ENCODE measurements around the gene EPHA4.

The EPHA4 gene

GRCh38 chr2:221405521-221405920 lies 166.6 kb downstream of the EPHA4 start:
- DNase-seq (ENCODE audit: low read depth in 1 of 2, low spot score in 1 of 2): no peak

- DNase-seq (ENCODE audit: low read depth in 1 of 2, low spot score in 1 of 2): no peak
Observed at GRCh38 chr2:221402072-221402471, 170.0 kb downstream of the EPHA4 start.

- no peak for DNase-seq (ENCODE audit: low read depth in 1 of 2, low spot score in 1 of 2)
Observed at GRCh38 chr2:221400411-221400810, 171.7 kb downstream of the EPHA4 start.

- no peak for DNase-seq (ENCODE audit: low read depth in 1 of 2, low spot score in 1 of 2)
Observed at GRCh38 chr2:221399183-221399582, 172.9 kb downstream of the EPHA4 start.

- DNase-seq (ENCODE audit: low read depth in 1 of 2, low spot score in 1 of 2): no peak
Observed at GRCh38 chr2:221397187-221397586, 174.9 kb downstream of the EPHA4 start.

- DNase-seq (ENCODE audit: low read depth in 1 of 2, low spot score in 1 of 2): no peak
Observed at GRCh38 chr2:221392228-221392881, 179.7 kb downstream of the EPHA4 start.

GRCh38 chr2:221390878-221391277 lies 181.2 kb downstream of the EPHA4 start:
- DNase-seq (ENCODE audit: low read depth in 1 of 2, low spot score in 1 of 2): no peak

- no peak for DNase-seq (ENCODE audit: low read depth in 1 of 2, low spot score in 1 of 2)
Observed at GRCh38 chr2:221389904-221390303, 182.2 kb downstream of the EPHA4 start.

- DNase-seq (ENCODE audit: low read depth in 1 of 2, low spot score in 1 of 2): no peak
Observed at GRCh38 chr2:221389421-221389820, 182.7 kb downstream of the EPHA4 start.

- DNase-seq (ENCODE audit: low read depth in 1 of 2, low spot score in 1 of 2): no peak
Observed at GRCh38 chr2:221388891-221389290, 183.2 kb downstream of the EPHA4 start.

- no peak for DNase-seq (ENCODE audit: low read depth in 1 of 2, low spot score in 1 of 2)
Observed at GRCh38 chr2:221385716-221386115, 186.4 kb downstream of the EPHA4 start.

- DNase-seq (ENCODE audit: low read depth in 1 of 2, low spot score in 1 of 2): no peak
Observed at GRCh38 chr2:221381928-221382488, 190.1 kb downstream of the EPHA4 start.

GRCh38 chr2:221380686-221381085 lies 191.4 kb downstream of the EPHA4 start:
- no peak for DNase-seq (ENCODE audit: low read depth in 1 of 2, low spot score in 1 of 2)

- DNase-seq (ENCODE audit: low read depth in 1 of 2, low spot score in 1 of 2): no peak
Observed at GRCh38 chr2:221380062-221380461, 192.0 kb downstream of the EPHA4 start.

GRCh38 chr2:221377597-221377996 lies 194.5 kb downstream of the EPHA4 start:
- DNase-seq (ENCODE audit: low read depth in 1 of 2, low spot score in 1 of 2): no peak

- DNase-seq (ENCODE audit: low read depth in 1 of 2, low spot score in 1 of 2): no peak
Observed at GRCh38 chr2:221377066-221377465, 195.0 kb downstream of the EPHA4 start.

GRCh38 chr2:221374234-221374633 lies 197.9 kb downstream of the EPHA4 start:
- no peak for DNase-seq (ENCODE audit: low read depth in 1 of 2, low spot score in 1 of 2)

GRCh38 chr2:221372907-221373306 lies 199.2 kb downstream of the EPHA4 start:
- DNase-seq (ENCODE audit: low read depth in 1 of 2, low spot score in 1 of 2): no peak

GRCh38 chr2:221372159-221372884 lies 199.8 kb downstream of the EPHA4 start:
- no peak for DNase-seq (ENCODE audit: low read depth in 1 of 2, low spot score in 1 of 2)

- no peak for DNase-seq (ENCODE audit: low read depth in 1 of 2, low spot score in 1 of 2)
Observed at GRCh38 chr2:221371347-221371746, 200.8 kb downstream of the EPHA4 start.

GRCh38 chr2:221370857-221371211 lies 201.3 kb downstream of the EPHA4 start:
- DNase-seq (ENCODE audit: low read depth in 1 of 2, low spot score in 1 of 2): no peak

GRCh38 chr2:221370076-221370856 lies 201.8 kb downstream of the EPHA4 start:
- DNase-seq (ENCODE audit: low read depth in 1 of 2, low spot score in 1 of 2): no peak
